Suppressor macrophage (primary cell): Measurements from ENCODE around the gene PTPRT.
"Not testable (repeated sequence)": the region's sequence is repeated elsewhere in the genome, so short reads cannot be mapped to it uniquely, and the experiment has no call there.

Experiments used
- DNase-seq, 4 experiments: peaks; one replicate each; pipeline ENCODE4 v3.0.0-alpha.2; 2020 to 2022

PTPRT gene

GRCh38 chr20:42906120-42906519 lies 283.6 kb downstream of the PTPRT start:
- no peak for DNase-seq

- no peak for DNase-seq
Observed at GRCh38 chr20:42902509-42902908, 287.2 kb downstream of the PTPRT start.

GRCh38 chr20:42901689-42902440 lies 287.8 kb downstream of the PTPRT start:
- DNase-seq: no peak

GRCh38 chr20:42900764-42901163 lies 288.9 kb downstream of the PTPRT start:
- not testable (repeated sequence) for DNase-seq

GRCh38 chr20:42895020-42895419 lies 294.7 kb downstream of the PTPRT start:
- DNase-seq: no peak

GRCh38 chr20:42894483-42894882 lies 295.2 kb downstream of the PTPRT start:
- DNase-seq: no peak

GRCh38 chr20:42889517-42889916 lies 300.2 kb downstream of the PTPRT start:
- no peak for DNase-seq

- DNase-seq: no peak
Observed at GRCh38 chr20:42887281-42887680, 302.4 kb downstream of the PTPRT start.

- no peak for DNase-seq
Observed at GRCh38 chr20:42886801-42887200, 302.9 kb downstream of the PTPRT start.

- no peak for DNase-seq
Observed at GRCh38 chr20:42886046-42886445, 303.7 kb downstream of the PTPRT start.

- no peak for DNase-seq
Observed at GRCh38 chr20:42875581-42875980, 314.1 kb downstream of the PTPRT start.

GRCh38 chr20:42873259-42873658 lies 316.4 kb downstream of the PTPRT start:
- no peak for DNase-seq

- DNase-seq: no peak
Observed at GRCh38 chr20:42864116-42864515, 325.6 kb downstream of the PTPRT start.

- no peak for DNase-seq
Observed at GRCh38 chr20:42862446-42862845, 327.3 kb downstream of the PTPRT start.

GRCh38 chr20:42857446-42857845 lies 332.3 kb downstream of the PTPRT start:
- DNase-seq: no peak

GRCh38 chr20:42855896-42856295 lies 333.8 kb downstream of the PTPRT start:
- no peak for DNase-seq

- no peak for DNase-seq
Observed at GRCh38 chr20:42852691-42853090, 337.0 kb downstream of the PTPRT start.

- no peak for DNase-seq
Observed at GRCh38 chr20:42846784-42847490, 342.8 kb downstream of the PTPRT start.

GRCh38 chr20:42844751-42845150 lies 345.0 kb downstream of the PTPRT start:
- DNase-seq: no peak

- no peak for DNase-seq
Observed at GRCh38 chr20:42837456-42837855, 352.2 kb downstream of the PTPRT start.

GRCh38 chr20:42836339-42836738 lies 353.4 kb downstream of the PTPRT start:
- no peak for DNase-seq

- DNase-seq: no peak
Observed at GRCh38 chr20:42807876-42808275, 381.8 kb downstream of the PTPRT start.

- no peak for DNase-seq
Observed at GRCh38 chr20:42795111-42795695, 394.5 kb downstream of the PTPRT start.

GRCh38 chr20:42792052-42792451 lies 397.7 kb downstream of the PTPRT start:
- DNase-seq: no peak
